HCT116 (cell line): Measurements from ENCODE around the gene CAB39. TPM values are rescaled to one million over a fixed set of nuclear protein-coding genes. Genes with fewer than 3 reads are reported as not detected.

Experiments used
- ATAC-seq: fragments of 200-7000 bp; cut with Tn5 transposase; 2 replicates; pipeline ENCODE4 v1.9.1; 2020; ENCODE audit warnings: mild to moderate bottlenecking, moderate library complexity
- BruUV-seq: library from RNA; stranded (reverse); fragments of 400-500 nt; replicated peaks from 2 replicates; lab custom pipeline; 2021; lab: Mats Ljungman, UMichigan
- CTCF ChIA-PET: fragments of 300-600 bp; sonication (Branson Sonifier 250); formaldehyde crosslinking; loops from one replicate; lab custom pipeline; 2021; ENCODE audit warnings: antibody characterized with exemption; lab: Charles Lee
- POLR2A ChIA-PET: fragments of 300-600, 350-600 bp; sonication (Branson Sonifier 250); formaldehyde crosslinking; loops from one replicate; lab custom pipeline; 2021; ENCODE audit warnings: antibody characterized with exemption; lab: Charles Lee
- RAD21 ChIA-PET, 2 experiments: fragments of 300-600 bp; sonication (Branson Sonifier 250); formaldehyde crosslinking; loops; one replicate each; lab custom pipeline; 2023; ENCODE audit warnings: low total read pairs in 2 of 2; ENCODE audit not compliant: uncharacterized antibody in 2 of 2, unreplicated experiment in 2 of 2, low non-redundant PET in 1 of 2; lab: Charles Lee
- DNase-seq: peaks from one replicate; pipeline ENCODE4 v3.0.0-alpha.2; 2010; ENCODE audit warnings: low read depth, low spot score
- H2AFZ ChIP-seq: fragments of 200-600 bp; shearing (Covaris generic), sonication (generic); 2 replicates; pipeline ENCODE4 v1.6.1; 2017; ENCODE audit warnings: low read depth, mixed run types, mixed read lengths, antibody characterized with exemption, low read length; ENCODE audit not compliant: poor library complexity, severe bottlenecking
- H3K27ac ChIP-seq: 2 replicates; pipeline ENCODE4 v1.5.1; 2012; ENCODE audit warnings: low read depth, low read length
- H3K27me3 ChIP-seq: fragments of 200-600 bp; sonication (generic); 2 replicates; pipeline ENCODE4 v1.6.1; 2016; ENCODE audit warnings: mixed run types, low read length, mixed read lengths; ENCODE audit not compliant: insufficient read depth
- H3K36me3 ChIP-seq, 2 experiments: fragments of 200-500 bp in 1 of 2; fragments of 200-600 bp in 1 of 2; sonication (Bioruptor generic) in 1 of 2; sonication (generic) in 1 of 2; 2 replicates each; pipeline versions ENCODE4 v1.5.1 to v1.6.1; 2014 to 2016; ENCODE audit warnings: low read length in 2 of 2, inconsistent platforms in 1 of 2, mixed read lengths in 1 of 2, mixed run types in 1 of 2; ENCODE audit not compliant: insufficient read depth in 2 of 2, control insufficient read depth in 1 of 2
- H3K4me1 ChIP-seq, 2 experiments: fragments of 200-600 bp in 1 of 2; sonication (generic) in 1 of 2; 2 replicates each; pipeline versions ENCODE4 v1.5.1 to v1.6.1; 2012 to 2017; ENCODE audit warnings: low read length in 2 of 2, inconsistent platforms in 1 of 2, mild to moderate bottlenecking in 1 of 2, mixed read lengths in 1 of 2, mixed run types in 1 of 2, moderate library complexity in 1 of 2; ENCODE audit not compliant: insufficient read depth in 2 of 2, control insufficient read depth in 1 of 2
- H3K4me2 ChIP-seq: fragments of 200-600 bp; sonication (generic); 2 replicates; pipeline ENCODE4 v1.6.1; 2017; ENCODE audit warnings: mixed run types, low read length, mixed read lengths
- H3K4me3 ChIP-seq, 2 experiments: fragments of 200-600 bp in 1 of 2; sonication (generic) in 1 of 2; replicated peaks in 1 of 2; 2 replicates each; pipeline ENCODE4 v1.5.1; 2011 to 2016; ENCODE audit warnings: low read length in 2 of 2, control low read depth in 1 of 2, low read depth in 1 of 2, mild to moderate bottlenecking in 1 of 2, mixed read lengths in 1 of 2, mixed run types in 1 of 2
- H3K79me2 ChIP-seq: fragments of 200-600 bp; sonication (generic); 2 replicates; pipeline ENCODE4 v1.6.1; 2017; ENCODE audit warnings: mild to moderate bottlenecking, mixed run types, low read length, moderate library complexity, mixed read lengths; ENCODE audit not compliant: insufficient read depth
- H3K9ac ChIP-seq: fragments of 200-600 bp; sonication (generic); 2 replicates; pipeline ENCODE4 v1.6.1; 2016; ENCODE audit warnings: low read length, mixed read lengths
- H3K9me2 ChIP-seq: fragments of 200-600 bp; sonication (generic), shearing (Covaris generic); 2 replicates; pipeline ENCODE4 v1.6.1; 2017; ENCODE audit warnings: mixed run types, mild to moderate bottlenecking, moderate library complexity; ENCODE audit not compliant: insufficient read depth
- H3K9me3 ChIP-seq, 2 experiments: fragments of 200-500 bp in 1 of 2; fragments of 200-600 bp in 1 of 2; sonication (Bioruptor generic) in 1 of 2; sonication (generic) in 1 of 2; 2 replicates each; pipeline ENCODE4 v1.6.1; 2014 to 2017; ENCODE audit warnings: low read length in 2 of 2, mixed read lengths in 2 of 2, inconsistent platforms in 1 of 2, low read depth in 1 of 2, mild to moderate bottlenecking in 1 of 2, mixed run types in 1 of 2, moderate library complexity in 1 of 2; ENCODE audit not compliant: control insufficient read depth in 1 of 2, insufficient read depth in 1 of 2
- H4K20me1 ChIP-seq: fragments of 200-600 bp; sonication (generic), shearing (Covaris generic); 2 replicates; pipeline ENCODE4 v1.6.1; 2017; ENCODE audit warnings: mixed run types, mild to moderate bottlenecking, moderate library complexity; ENCODE audit not compliant: insufficient read depth
- CBX3 ChIP-seq: IDR thresholded peaks from 2 replicates; pipeline ENCODE4 v1.6.1; 2012; ENCODE audit warnings: low read depth
- CEBPB ChIP-seq: IDR thresholded peaks from 2 replicates; pipeline ENCODE4 v1.6.1; 2012; ENCODE audit warnings: low read depth
- ELF1 ChIP-seq: IDR thresholded peaks from 2 replicates; pipeline ENCODE4 v1.6.1; 2012; ENCODE audit warnings: low read depth, borderline replicate concordance
- EZH2 ChIP-seq: fragments of 200-600 bp; sonication (generic); IDR thresholded peaks from 2 replicates; pipeline ENCODE4 v1.6.1; 2017; ENCODE audit warnings: antibody characterized with exemption, mixed run types
- EZH2phosphoT487 ChIP-seq: fragments of 200-600 bp; IDR thresholded peaks from 2 replicates; pipeline ENCODE4 v1.6.1; 2018; ENCODE audit warnings: antibody characterized with exemption, borderline replicate concordance
- FOSL1 ChIP-seq: IDR thresholded peaks from 2 replicates; pipeline ENCODE4 v1.6.1; 2012; ENCODE audit warnings: low read depth
- MAX ChIP-seq: IDR thresholded peaks from 2 replicates; pipeline ENCODE4 v1.6.1; 2012
- POLR2AphosphoS5 ChIP-seq: IDR thresholded peaks from 2 replicates; pipeline ENCODE4 v1.6.1; 2011; ENCODE audit warnings: mild to moderate bottlenecking, low read depth, low read length, moderate library complexity
- SIN3A ChIP-seq: IDR thresholded peaks from 2 replicates; pipeline ENCODE4 v1.6.1; 2012; ENCODE audit warnings: low read depth
- SP1 ChIP-seq: IDR thresholded peaks from 2 replicates; pipeline ENCODE4 v1.6.1; 2012; ENCODE audit warnings: low read depth
- SRF ChIP-seq: IDR thresholded peaks from 2 replicates; pipeline ENCODE4 v1.6.1; 2012; ENCODE audit warnings: low read depth
- TCF7L2 ChIP-seq: IDR thresholded peaks from 2 replicates; pipeline ENCODE4 v1.7.0; 2011; ENCODE audit warnings: borderline replicate concordance, inconsistent platforms; ENCODE audit not compliant: insufficient read depth, insufficient read length; ENCODE audit errors: extremely low read depth
- YY1 ChIP-seq: IDR thresholded peaks from 2 replicates; pipeline ENCODE4 v1.6.1; 2011; ENCODE audit warnings: low read length, low read depth, moderate library complexity, mild to moderate bottlenecking; ENCODE audit not compliant: insufficient replicate concordance; ENCODE audit errors: extremely low read depth
- ZBTB33 ChIP-seq: IDR thresholded peaks from 2 replicates; pipeline ENCODE4 v1.6.1; 2011; ENCODE audit warnings: mild to moderate bottlenecking, low read length, moderate library complexity; ENCODE audit not compliant: insufficient replicate concordance; ENCODE audit errors: extremely low read depth
- ZFX ChIP-seq: fragments of 450-650 bp; IDR thresholded peaks from 2 replicates; pipeline ENCODE4 v1.6.1; 2017
- ZNF274 ChIP-seq: fragments of 200-500 bp; sonication (Bioruptor generic); IDR thresholded peaks from 2 replicates; pipeline ENCODE4 v1.6.1; 2014; ENCODE audit warnings: mild to moderate bottlenecking, low read depth, low read length, inconsistent platforms
- intact Hi-C: fragments of 100-400 bp; cut with micrococcal nuclease; formaldehyde crosslinking; loops from 2 replicates; pipeline ENCODE4 v1.10.0; 2022
- total RNA-seq: library from RNA; stranded (reverse); gene quantifications from one replicate; pipeline ENCODE4 v1.2.1, GENCODE V29; 2021; ENCODE audit not compliant: unreplicated experiment
- TF ChIP-seq, protein P1 (sequence below): IDR thresholded peaks from 2 replicates; pipeline ENCODE4 v1.6.1; 2012
- TF ChIP-seq, protein P2 (sequence below), 3 experiments: fragments of 200-600 bp in 1 of 3; sonication (generic) in 1 of 3; IDR thresholded peaks in 2 of 3; conservative IDR thresholded peaks in 1 of 3; 2 replicates each; pipeline ENCODE4 v1.5.1; 2012 to 2017; ENCODE audit warnings: low read depth in 2 of 3, low read length in 2 of 3, antibody characterized with exemption in 1 of 3, borderline replicate concordance in 1 of 3, control low read depth in 1 of 3, mild to moderate bottlenecking in 1 of 3, mixed read lengths in 1 of 3, mixed run types in 1 of 3, moderate library complexity in 1 of 3; ENCODE audit not compliant: insufficient read depth in 1 of 3

The CAB39 gene
- total RNA-seq, 1 experiment from 2014 or later = 63.6 TPM

GRCh38 chr2:230828272-230828961 lies 115.8 kb downstream of the CAB39 start (continued):
- no peak for TF ChIP-seq CBX3
- TF ChIP-seq POLR2AphosphoS5 = no peak
- TF ChIP-seq SRF = no peak

DNA sequence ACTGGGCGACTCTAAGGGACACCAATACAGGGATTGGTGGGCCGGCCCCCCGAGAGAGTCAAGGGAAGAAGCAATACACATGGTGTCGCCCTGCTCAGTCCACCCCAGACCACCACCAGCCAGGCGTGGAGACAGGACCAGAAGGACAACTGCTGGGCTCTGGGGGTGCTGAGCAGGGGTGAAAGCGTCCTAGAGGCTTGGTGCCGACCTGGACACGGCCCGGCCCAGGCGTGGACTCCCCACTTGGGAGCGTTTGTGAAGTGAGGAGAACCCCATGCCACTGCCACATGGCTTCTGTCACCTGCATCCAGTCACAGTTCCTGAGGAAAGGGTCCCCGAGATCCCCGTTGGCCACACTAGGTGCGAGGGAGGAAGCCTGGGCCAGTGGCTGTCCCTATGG lies 116.7 kb downstream of the CAB39 start:
- TF ChIP-seq ZFX (no peak), MAX (no peak), EZH2 (no peak), ZNF274 (no peak), YY1 (no peak), SIN3A (no peak), SP1 (no peak), ZBTB33 (no peak), TCF7L2 (no peak), EZH2phosphoT487 (no peak), CEBPB (no peak), ELF1 (no peak), POLR2AphosphoS5 (no peak), FOSL1 (no peak)
- TF ChIP-seq, protein P1, sequence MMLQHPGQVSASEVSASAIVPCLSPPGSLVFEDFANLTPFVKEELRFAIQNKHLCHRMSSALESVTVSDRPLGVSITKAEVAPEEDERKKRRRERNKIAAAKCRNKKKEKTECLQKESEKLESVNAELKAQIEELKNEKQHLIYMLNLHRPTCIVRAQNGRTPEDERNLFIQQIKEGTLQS = no peak
- TF ChIP-seq, protein P2, sequence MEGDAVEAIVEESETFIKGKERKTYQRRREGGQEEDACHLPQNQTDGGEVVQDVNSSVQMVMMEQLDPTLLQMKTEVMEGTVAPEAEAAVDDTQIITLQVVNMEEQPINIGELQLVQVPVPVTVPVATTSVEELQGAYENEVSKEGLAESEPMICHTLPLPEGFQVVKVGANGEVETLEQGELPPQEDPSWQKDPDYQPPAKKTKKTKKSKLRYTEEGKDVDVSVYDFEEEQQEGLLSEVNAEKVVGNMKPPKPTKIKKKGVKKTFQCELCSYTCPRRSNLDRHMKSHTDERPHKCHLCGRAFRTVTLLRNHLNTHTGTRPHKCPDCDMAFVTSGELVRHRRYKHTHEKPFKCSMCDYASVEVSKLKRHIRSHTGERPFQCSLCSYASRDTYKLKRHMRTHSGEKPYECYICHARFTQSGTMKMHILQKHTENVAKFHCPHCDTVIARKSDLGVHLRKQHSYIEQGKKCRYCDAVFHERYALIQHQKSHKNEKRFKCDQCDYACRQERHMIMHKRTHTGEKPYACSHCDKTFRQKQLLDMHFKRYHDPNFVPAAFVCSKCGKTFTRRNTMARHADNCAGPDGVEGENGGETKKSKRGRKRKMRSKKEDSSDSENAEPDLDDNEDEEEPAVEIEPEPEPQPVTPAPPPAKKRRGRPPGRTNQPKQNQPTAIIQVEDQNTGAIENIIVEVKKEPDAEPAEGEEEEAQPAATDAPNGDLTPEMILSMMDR (IDR thresholded peaks at IDR 0.05 in 2 of 3, conservative IDR thresholded peaks at IDR 0.05 in 1 of 3; ENCODE audit: borderline replicate concordance in 1 of 3, insufficient read depth in 1 of 3, low read depth in 2 of 3, low read length in 2 of 3) = no peak
- intact Hi-C loops = no loop called here
- RAD21 ChIA-PET = no interaction called here
- BruUV-seq = no TSS peak
- Histone ChIP-seq H3K27me3 (no peaks in the 10 kb centered on the region), H2AFZ (no peak overlapping the region), H3K36me3 (no peaks in the 10 kb centered on the region), H3K9me3 (no peaks in the 10 kb centered on the region), H3K9ac (no peak overlapping the region), H3K4me1 (peaks cover 0 to 3% of the 10 kb centered on the region in 2 experiments; a peak in 1 of 4 replicates), H3K79me2 (no peaks in the 10 kb centered on the region), H3K9me2 (no peaks in the 10 kb centered on the region), H3K4me3 (no peak overlapping the region), H4K20me1 (no peaks in the 10 kb centered on the region), H3K4me2 (no peak overlapping the region), H3K27ac (no peak overlapping the region)
- ATAC-seq (no peak), DNase-seq (no peak)
- CTCF ChIA-PET = no interaction called here
- POLR2A ChIA-PET = no interaction called here
